SK-N-SH (cell line): Measurements from ENCODE around the gene ANXA9. TPM values are rescaled to one million over a fixed set of nuclear protein-coding genes. Genes with fewer than 3 reads are reported as not detected.

Source experiments
- CTCF ChIA-PET: fragments of 300-600, 350-600 bp; formaldehyde crosslinking; extraction: SDS; loops from one replicate; lab custom pipeline; 2021; lab: Yijun Ruan, JAX
- POLR2A ChIA-PET: fragments of 350-600 bp; sonication (Branson Sonifier 250); formaldehyde crosslinking; extraction: SDS; loops from one replicate; lab custom pipeline; 2020; ENCODE audit warnings: antibody characterized with exemption, inconsistent platforms; lab: Yijun Ruan, JAX
- DNase-seq: peaks from one replicate; pipeline ENCODE4 v3.0.0; 2012
- H2AFZ ChIP-seq: fragments of 200-600 bp; sonication (generic); 2 replicates; pipeline ENCODE4 v1.8.1; 2016; ENCODE audit warnings: antibody characterized with exemption, mild to moderate bottlenecking, low read depth
- H3F3A ChIP-seq: fragments of 200-600 bp; sonication (generic); replicated peaks from 2 replicates; pipeline ENCODE3; 2016; ENCODE audit warnings: antibody characterized with exemption, mild to moderate bottlenecking; ENCODE audit not compliant: insufficient read depth
- H3K27ac ChIP-seq, 2 experiments: fragments of 200-500 bp in 1 of 2; fragments of 200-600 bp in 1 of 2; sonication (Bioruptor generic) in 1 of 2; sonication (generic), shearing (Covaris generic) in 1 of 2; 2 replicates each; pipeline versions ENCODE4 v1.5.1 to v1.6.1; 2014 to 2016; ENCODE audit warnings: low read depth in 2 of 2, inconsistent platforms in 1 of 2, low read length in 1 of 2, mild to moderate bottlenecking in 1 of 2, mixed read lengths in 1 of 2
- H3K27me3 ChIP-seq: fragments of 200-600 bp; sonication (generic), shearing (Covaris generic); 2 replicates; pipeline ENCODE4 v1.6.1; 2016; ENCODE audit warnings: mixed run types; ENCODE audit not compliant: insufficient read depth
- H3K36me3 ChIP-seq, 2 experiments: fragments of 200-500 bp in 1 of 2; fragments of 200-600 bp in 1 of 2; sonication (Bioruptor generic) in 1 of 2; sonication (generic) in 1 of 2; replicated peaks in 1 of 2; 2 replicates each; pipeline versions ENCODE3 to v1.5.1; 2014 to 2016; ENCODE audit warnings: low read length in 1 of 2, mild to moderate bottlenecking in 1 of 2; ENCODE audit not compliant: insufficient read depth in 2 of 2, control insufficient read depth in 1 of 2
- H3K4me1 ChIP-seq, 2 experiments: fragments of 200-500 bp in 1 of 2; fragments of 200-600 bp in 1 of 2; sonication (Bioruptor generic) in 1 of 2; sonication (generic), shearing (Covaris generic) in 1 of 2; 2 replicates each; pipeline versions ENCODE4 v1.5.1 to v1.6.1; 2014 to 2016; ENCODE audit warnings: low read depth in 1 of 2, low read length in 1 of 2, mixed run types in 1 of 2; ENCODE audit not compliant: insufficient read depth in 2 of 2, control insufficient read depth in 1 of 2
- H3K4me2 ChIP-seq: fragments of 200-600 bp; sonication (generic), shearing (Covaris generic); 2 replicates; pipeline ENCODE4 v1.6.1; 2017; ENCODE audit warnings: mixed run types
- H3K4me3 ChIP-seq, 2 experiments: fragments of 200-500 bp in 1 of 2; fragments of 200-600 bp in 1 of 2; sonication (Bioruptor generic) in 1 of 2; sonication (generic), shearing (Covaris generic) in 1 of 2; 2 replicates each; pipeline versions ENCODE4 v1.5.1 to v1.8.1; 2014 to 2016; ENCODE audit warnings: low read depth in 2 of 2, inconsistent platforms in 1 of 2, low read length in 1 of 2, mild to moderate bottlenecking in 1 of 2, mixed read lengths in 1 of 2, moderate library complexity in 1 of 2
- H3K79me2 ChIP-seq: fragments of 200-600 bp; sonication (generic); 2 replicates; pipeline ENCODE4 v1.8.1; 2017; ENCODE audit warnings: mild to moderate bottlenecking; ENCODE audit not compliant: insufficient read depth
- H3K9ac ChIP-seq: fragments of 200-600 bp; sonication (generic); 2 replicates; pipeline ENCODE4 v1.6.1; 2017; ENCODE audit warnings: mixed run types
- H3K9me2 ChIP-seq: fragments of 200-600 bp; sonication (generic); 2 replicates; pipeline ENCODE4 v1.6.1; 2017; ENCODE audit warnings: mixed run types
- H3K9me3 ChIP-seq: fragments of 200-600 bp; sonication (generic); 2 replicates; pipeline ENCODE4 v1.6.1; 2017; ENCODE audit warnings: mixed run types, mild to moderate bottlenecking, moderate library complexity
- H4K20me1 ChIP-seq: fragments of 200-600 bp; sonication (generic); 2 replicates; pipeline ENCODE4 v1.6.1; 2017; ENCODE audit warnings: mild to moderate bottlenecking, mixed run types; ENCODE audit not compliant: insufficient read depth
- EP300 ChIP-seq, 2 experiments: IDR thresholded peaks; 2 replicates each; pipeline versions ENCODE4 v1.4.0 to v1.6.1; 2012; ENCODE audit warnings: borderline replicate concordance in 1 of 2, low read depth in 1 of 2, low read length in 1 of 2
- EZH2phosphoT487 ChIP-seq: fragments of 200-600 bp; sonication (generic); IDR thresholded peaks from 2 replicates; pipeline ENCODE4 v1.6.1; 2017; ENCODE audit warnings: low read depth, mixed run types, mild to moderate bottlenecking, antibody characterized with exemption, moderate library complexity, borderline replicate concordance
- FOSL2 ChIP-seq: IDR thresholded peaks from 2 replicates; pipeline ENCODE4 v1.4.0; 2012; ENCODE audit warnings: low read depth, mild to moderate bottlenecking, moderate library complexity, borderline replicate concordance
- FOXJ3 ChIP-seq: sonication (generic); formaldehyde crosslinking; IDR thresholded peaks from 2 replicates; pipeline ENCODE4 v1.5.1; 2020; ENCODE audit warnings: mild to moderate bottlenecking, missing genetic modification reagents
- FOXM1 ChIP-seq: IDR thresholded peaks from 2 replicates; pipeline ENCODE4 v1.4.0; 2012; ENCODE audit warnings: low read depth, mild to moderate bottlenecking
- GATA2 ChIP-seq: sonication (generic); formaldehyde crosslinking; IDR thresholded peaks from 2 replicates; pipeline ENCODE4 v1.5.0; 2020; ENCODE audit warnings: mild to moderate bottlenecking, missing genetic modification reagents
- MEF2A ChIP-seq: IDR thresholded peaks from 2 replicates; pipeline ENCODE4 v1.4.0; 2012; ENCODE audit warnings: low read depth, borderline replicate concordance
- MXI1 ChIP-seq: IDR thresholded peaks from 2 replicates; pipeline ENCODE4 v1.6.1; 2012; ENCODE audit warnings: mild to moderate bottlenecking, low read depth, low read length, improper control_type of control experiment
- POLR2AphosphoS5 ChIP-seq: IDR thresholded peaks from 2 replicates; pipeline ENCODE4 v1.6.1; 2012; ENCODE audit warnings: low read depth, low read length
- RAD21 ChIP-seq: IDR thresholded peaks from 2 replicates; pipeline ENCODE4 v1.6.1; 2012; ENCODE audit warnings: mild to moderate bottlenecking, low read length
- TAF1 ChIP-seq: IDR thresholded peaks from 2 replicates; pipeline ENCODE4 v1.6.1; 2012; ENCODE audit warnings: low read depth, mild to moderate bottlenecking, low read length, moderate library complexity, borderline replicate concordance
- TCF12 ChIP-seq: IDR thresholded peaks from 2 replicates; pipeline ENCODE4 v1.4.0; 2012
- TEAD4 ChIP-seq: IDR thresholded peaks from 2 replicates; pipeline ENCODE4 v1.4.0; 2012; ENCODE audit warnings: mild to moderate bottlenecking, borderline replicate concordance; ENCODE audit not compliant: insufficient read depth
- WGBS: methylation state at CpG from one replicate; pipeline ENCODE4 v1.1.6; 2017; ENCODE audit warnings: low lambda C conversion rate; 5-methylcytosine and 5-hydroxymethylcytosine counted together
- polyA plus RNA-seq, 3 experiments: library from polyadenylated mRNA; depleted of rRNA; stranded (reverse); fragments of >200 nt; gene quantifications; 2 replicates each; pipeline ENCODE4 v1.2.3, GENCODE V29; 2012
- TF ChIP-seq, protein P1 (sequence below): IDR thresholded peaks from 2 replicates; pipeline ENCODE4; 2012
- TF ChIP-seq, protein P2 (sequence below): fragments of 150-350 bp; IDR thresholded peaks from 2 replicates; pipeline ENCODE4 v1.6.1; 2017; ENCODE audit warnings: antibody characterized with exemption, low read length, low read depth, borderline replicate concordance
- TF ChIP-seq, protein P3 (sequence below): fragments of 150-350 bp; IDR thresholded peaks from 2 replicates; pipeline ENCODE4 v1.6.1; 2016; ENCODE audit warnings: mild to moderate bottlenecking, low read depth, low read length
- TF ChIP-seq, protein P4 (sequence below): fragments of 200-600 bp; sonication (generic); IDR thresholded peaks from 2 replicates; pipeline ENCODE4 v1.6.1; 2017; ENCODE audit warnings: antibody characterized with exemption, mild to moderate bottlenecking, moderate library complexity

ANXA9 gene
- polyA plus RNA-seq, 1 of the 3 experiments (the other 2 are of a cell fraction), result 0.07 TPM

DNA sequence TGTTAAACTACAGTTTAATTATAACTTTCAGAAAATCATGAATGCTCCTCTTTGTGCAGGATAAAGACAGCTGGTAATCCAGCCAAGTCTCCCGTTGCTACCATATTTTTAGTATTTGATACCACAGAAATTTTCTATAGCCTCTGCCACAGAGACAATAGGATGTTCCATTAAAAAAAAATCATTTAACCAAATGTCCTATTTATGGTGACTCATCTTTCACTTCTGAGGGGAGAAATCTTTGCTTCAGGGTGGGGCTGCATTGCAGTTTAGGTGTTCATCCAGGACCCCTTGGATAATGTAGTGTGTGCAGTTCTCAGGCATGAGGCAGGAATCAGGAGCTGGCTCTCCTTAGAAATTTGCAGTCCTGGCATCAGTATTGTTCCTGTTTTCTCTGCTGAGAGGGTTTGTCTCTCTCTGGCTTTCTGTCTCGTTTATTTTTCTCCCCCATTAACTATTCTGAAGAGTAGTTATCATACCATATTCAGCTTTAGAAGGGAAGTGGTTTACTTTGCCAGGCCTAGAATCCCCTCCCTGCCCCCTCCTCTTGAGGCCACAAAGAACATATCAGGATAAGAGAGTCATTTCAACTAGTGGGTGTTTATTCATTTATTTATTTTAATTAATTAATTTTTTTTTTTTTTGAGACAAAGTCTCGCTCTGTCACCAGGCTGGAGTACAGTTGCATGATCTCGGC is 29.2 kb downstream of the ANXA9 start:
- Histone ChIP-seq H3K9ac (no peak overlapping the region), H3K4me3 (no peak overlapping the region), H2AFZ (no peak overlapping the region), H3F3A (peaks cover 14% of the 10 kb centered on the region), H4K20me1 (no peaks in the 10 kb centered on the region), H3K79me2 (peaks cover 15% of the 10 kb centered on the region; the same call in 1 of the 2 replicates), H3K4me1 (peaks cover 6 to 17% of the 10 kb centered on the region in 2 experiments; a peak in 1 of 4 replicates), H3K9me2 (no peaks in the 10 kb centered on the region), H3K27ac (peak overlapping the region in 1 of 2 experiments; percentile 14; a peak in 1 of 4 replicates), H3K36me3 (peaks cover 0 to 3% of the 10 kb centered on the region in 2 experiments), H3K9me3 (no peaks in the 10 kb centered on the region), H3K27me3 (no peaks in the 10 kb centered on the region), H3K4me2 (no peak overlapping the region; the same call in 1 of the 2 replicates)
- CTCF ChIA-PET, result interaction anchor here (0.6 to 2.7 kb wide), 5 partner anchors 13 to 1166 kb away, joined by 3 to 13 read pairs (median 3); partner anchors contain the start of gene C1orf56
- DNase-seq, result no peak
- TF ChIP-seq, protein P1, sequence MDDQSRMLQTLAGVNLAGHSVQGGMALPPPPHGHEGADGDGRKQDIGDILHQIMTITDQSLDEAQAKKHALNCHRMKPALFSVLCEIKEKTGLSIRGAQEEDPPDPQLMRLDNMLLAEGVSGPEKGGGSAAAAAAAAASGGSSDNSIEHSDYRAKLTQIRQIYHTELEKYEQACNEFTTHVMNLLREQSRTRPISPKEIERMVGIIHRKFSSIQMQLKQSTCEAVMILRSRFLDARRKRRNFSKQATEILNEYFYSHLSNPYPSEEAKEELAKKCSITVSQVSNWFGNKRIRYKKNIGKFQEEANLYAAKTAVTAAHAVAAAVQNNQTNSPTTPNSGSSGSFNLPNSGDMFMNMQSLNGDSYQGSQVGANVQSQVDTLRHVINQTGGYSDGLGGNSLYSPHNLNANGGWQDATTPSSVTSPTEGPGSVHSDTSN, result no peak
- TF ChIP-seq, protein P2, sequence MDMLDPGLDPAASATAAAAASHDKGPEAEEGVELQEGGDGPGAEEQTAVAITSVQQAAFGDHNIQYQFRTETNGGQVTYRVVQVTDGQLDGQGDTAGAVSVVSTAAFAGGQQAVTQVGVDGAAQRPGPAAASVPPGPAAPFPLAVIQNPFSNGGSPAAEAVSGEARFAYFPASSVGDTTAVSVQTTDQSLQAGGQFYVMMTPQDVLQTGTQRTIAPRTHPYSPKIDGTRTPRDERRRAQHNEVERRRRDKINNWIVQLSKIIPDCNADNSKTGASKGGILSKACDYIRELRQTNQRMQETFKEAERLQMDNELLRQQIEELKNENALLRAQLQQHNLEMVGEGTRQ, result no peak
- TF ChIP-seq TEAD4 (no peak), GATA2 (CRISPR knock-in tag) (no peak), FOXM1 (no peak), POLR2AphosphoS5 (no peak), TCF12 (no peak)
- TF ChIP-seq, protein P3, sequence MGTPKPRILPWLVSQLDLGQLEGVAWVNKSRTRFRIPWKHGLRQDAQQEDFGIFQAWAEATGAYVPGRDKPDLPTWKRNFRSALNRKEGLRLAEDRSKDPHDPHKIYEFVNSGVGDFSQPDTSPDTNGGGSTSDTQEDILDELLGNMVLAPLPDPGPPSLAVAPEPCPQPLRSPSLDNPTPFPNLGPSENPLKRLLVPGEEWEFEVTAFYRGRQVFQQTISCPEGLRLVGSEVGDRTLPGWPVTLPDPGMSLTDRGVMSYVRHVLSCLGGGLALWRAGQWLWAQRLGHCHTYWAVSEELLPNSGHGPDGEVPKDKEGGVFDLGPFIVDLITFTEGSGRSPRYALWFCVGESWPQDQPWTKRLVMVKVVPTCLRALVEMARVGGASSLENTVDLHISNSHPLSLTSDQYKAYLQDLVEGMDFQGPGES, result no peak
- WGBS, result 91% methylated on average over 4 of the region's 4 CpGs
- POLR2A ChIA-PET, result no interaction called here

DNA sequence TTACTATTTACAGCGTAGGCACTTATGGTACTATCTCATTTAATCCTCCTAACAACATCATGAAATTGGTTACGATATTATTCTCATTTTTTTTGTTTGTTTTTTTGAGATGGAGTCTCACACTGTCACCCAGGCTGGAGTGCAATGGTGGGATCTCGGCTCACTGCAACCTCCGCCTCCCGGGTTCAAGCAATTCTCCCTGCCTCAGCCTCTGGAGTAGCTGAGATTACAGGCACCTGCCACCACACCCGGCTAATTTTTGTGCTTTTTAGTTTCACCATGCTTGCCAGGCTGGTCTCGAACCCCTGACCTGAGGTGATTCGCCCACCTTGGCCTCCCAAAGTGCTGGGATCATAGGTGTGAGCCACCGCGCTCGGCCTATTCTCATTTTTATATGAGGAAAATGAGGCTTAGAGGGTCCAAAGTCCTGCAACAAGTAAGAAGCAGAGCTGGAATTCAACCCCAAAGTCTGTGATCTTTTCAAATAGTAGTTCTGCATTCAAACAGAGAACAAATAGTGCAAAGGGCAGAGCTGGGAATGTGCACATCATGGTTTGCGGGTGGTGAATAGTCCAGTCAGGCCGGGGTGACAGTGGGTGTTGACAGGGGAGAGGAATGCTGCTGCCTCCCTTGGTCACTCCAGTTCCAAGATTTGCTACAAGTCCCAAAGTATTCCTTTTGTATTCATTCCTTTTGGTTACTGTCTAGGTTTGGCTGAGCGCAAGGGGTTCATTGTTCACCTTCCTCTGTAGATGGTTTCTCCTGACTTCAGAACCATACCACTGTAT is 30.8 kb downstream of the ANXA9 start:
- Histone ChIP-seq H3K27me3 (no peaks in the 10 kb centered on the region), H4K20me1 (no peaks in the 10 kb centered on the region), H3K9ac (no peak overlapping the region), H3K4me3 (no peak overlapping the region), H3K9me3 (no peaks in the 10 kb centered on the region), H3K27ac (no peak overlapping the region), H3K4me2 (no peak overlapping the region), H3K36me3 (peaks cover 3 to 6% of the 10 kb centered on the region in 2 experiments), H3K9me2 (no peaks in the 10 kb centered on the region), H3K79me2 (peaks cover 15% of the 10 kb centered on the region; the same call in 1 of the 2 replicates), H2AFZ (no peak overlapping the region), H3K4me1 (peaks cover 5 to 6% of the 10 kb centered on the region in 2 experiments; a peak in 1 of 4 replicates), H3F3A (peaks cover under 1% of the 10 kb centered on the region)
- WGBS, result 93% methylated on average over 14 of the region's 14 CpGs
- no peak for DNase-seq
- CTCF ChIA-PET, result interaction anchor here (1.2 to 2.7 kb wide), 3 partner anchors 12 to 44 kb away, joined by 3 to 13 read pairs (median 7); no protein-coding TSS in a partner anchor
- POLR2A ChIA-PET, result no interaction called here
- TF ChIP-seq RAD21, result no peak
- no peak for TF ChIP-seq TEAD4
- TF ChIP-seq FOSL2, result no peak
- TF ChIP-seq POLR2AphosphoS5, result no peak
- TF ChIP-seq, protein P3, result no peak
- no peak for TF ChIP-seq FOXM1
- TF ChIP-seq, protein P4, sequence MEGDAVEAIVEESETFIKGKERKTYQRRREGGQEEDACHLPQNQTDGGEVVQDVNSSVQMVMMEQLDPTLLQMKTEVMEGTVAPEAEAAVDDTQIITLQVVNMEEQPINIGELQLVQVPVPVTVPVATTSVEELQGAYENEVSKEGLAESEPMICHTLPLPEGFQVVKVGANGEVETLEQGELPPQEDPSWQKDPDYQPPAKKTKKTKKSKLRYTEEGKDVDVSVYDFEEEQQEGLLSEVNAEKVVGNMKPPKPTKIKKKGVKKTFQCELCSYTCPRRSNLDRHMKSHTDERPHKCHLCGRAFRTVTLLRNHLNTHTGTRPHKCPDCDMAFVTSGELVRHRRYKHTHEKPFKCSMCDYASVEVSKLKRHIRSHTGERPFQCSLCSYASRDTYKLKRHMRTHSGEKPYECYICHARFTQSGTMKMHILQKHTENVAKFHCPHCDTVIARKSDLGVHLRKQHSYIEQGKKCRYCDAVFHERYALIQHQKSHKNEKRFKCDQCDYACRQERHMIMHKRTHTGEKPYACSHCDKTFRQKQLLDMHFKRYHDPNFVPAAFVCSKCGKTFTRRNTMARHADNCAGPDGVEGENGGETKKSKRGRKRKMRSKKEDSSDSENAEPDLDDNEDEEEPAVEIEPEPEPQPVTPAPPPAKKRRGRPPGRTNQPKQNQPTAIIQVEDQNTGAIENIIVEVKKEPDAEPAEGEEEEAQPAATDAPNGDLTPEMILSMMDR, result no peak
- no peak for TF ChIP-seq FOXJ3
- no peak for TF ChIP-seq EP300 (IDR thresholded peaks at IDR 0.05; ENCODE audit: borderline replicate concordance in 1 of 2, low read depth in 1 of 2, low read length in 1 of 2)
- TF ChIP-seq MEF2A, result no peak
- no peak for TF ChIP-seq TAF1
- TF ChIP-seq EZH2phosphoT487, result no peak
- no peak for TF ChIP-seq MXI1
